ENCODE data around the gene CRIM1.

CRIM1 gene

GRCh38 chr2:36481709-36482108, 126.1 kb downstream of the CRIM1 start:
- no peak for DNase-seq (ENCODE audit: low read depth in 2 of 2)

- DNase-seq (ENCODE audit: low read depth in 2 of 2), result no peak
These were observed 127.1 kb downstream of the CRIM1 start for GRCh38 chr2:36482576-36483214.

GRCh38 chr2:36483290-36483689, 127.7 kb downstream of the CRIM1 start:
- DNase-seq (ENCODE audit: low read depth in 2 of 2), result no peak

- DNase-seq (ENCODE audit: low read depth in 2 of 2), result no peak
These were observed 128.9 kb downstream of the CRIM1 start for GRCh38 chr2:36484454-36484853.

GRCh38 chr2:36485521-36485920, 129.9 kb downstream of the CRIM1 start:
- no peak for DNase-seq (ENCODE audit: low read depth in 2 of 2)

- no peak for DNase-seq (ENCODE audit: low read depth in 2 of 2)
These were observed 131.0 kb downstream of the CRIM1 start for GRCh38 chr2:36486521-36487044.

GRCh38 chr2:36487947-36488346, 132.4 kb downstream of the CRIM1 start:
- no peak for DNase-seq (ENCODE audit: low read depth in 2 of 2)

GRCh38 chr2:36489281-36489680, 133.7 kb downstream of the CRIM1 start:
- no peak for DNase-seq (ENCODE audit: low read depth in 2 of 2)

GRCh38 chr2:36490749-36491148, 135.2 kb downstream of the CRIM1 start:
- no peak for DNase-seq (ENCODE audit: low read depth in 2 of 2)

GRCh38 chr2:36492216-36492945, 136.8 kb downstream of the CRIM1 start:
- DNase-seq (ENCODE audit: low read depth in 2 of 2), result no peak

GRCh38 chr2:36493306-36493705, 137.7 kb downstream of the CRIM1 start:
- DNase-seq (ENCODE audit: low read depth in 2 of 2), result no peak

GRCh38 chr2:36497570-36498163, 142.1 kb downstream of the CRIM1 start:
- DNase-seq (ENCODE audit: low read depth in 2 of 2), result no peak

- DNase-seq (ENCODE audit: low read depth in 2 of 2), result no peak
These were observed 143.7 kb downstream of the CRIM1 start for GRCh38 chr2:36499128-36499820.

GRCh38 chr2:36500072-36500471, 144.5 kb downstream of the CRIM1 start:
- DNase-seq (ENCODE audit: low read depth in 2 of 2), result no peak

GRCh38 chr2:36502081-36502480, 146.5 kb downstream of the CRIM1 start:
- DNase-seq (ENCODE audit: low read depth in 2 of 2), result no peak

GRCh38 chr2:36507408-36507812, 151.8 kb downstream of the CRIM1 start:
- peak in 1 of 2 donors; percentile 15 for DNase-seq (ENCODE audit: low read depth in 2 of 2)

- DNase-seq (ENCODE audit: low read depth in 2 of 2), result no peak
These were observed 153.5 kb downstream of the CRIM1 start for GRCh38 chr2:36509075-36509474.

- DNase-seq (ENCODE audit: low read depth in 2 of 2), result no peak
These were observed 156.5 kb downstream of the CRIM1 start for GRCh38 chr2:36511858-36512603.

- DNase-seq (ENCODE audit: low read depth in 2 of 2), result no peak
These were observed 157.1 kb downstream of the CRIM1 start for GRCh38 chr2:36512705-36513104.

GRCh38 chr2:36513661-36514060, 158.1 kb downstream of the CRIM1 start:
- no peak for DNase-seq (ENCODE audit: low read depth in 2 of 2)

GRCh38 chr2:36515538-36515937, 160.0 kb downstream of the CRIM1 start:
- no peak for DNase-seq (ENCODE audit: low read depth in 2 of 2)

Measured in activated CD4-positive, alpha-beta T cell treated with anti-CD3 and anti-CD28 coated beads for 24 hours (primary cell).